MCF 10A (cell line): ENCODE data around the gene CIT. TPM values are rescaled to one million over a fixed set of nuclear protein-coding genes. Genes with fewer than 3 reads are reported as not detected.

Experiments used
- BruUV-seq: library from RNA; stranded (reverse); fragments of 400-500 nt; replicated peaks from 2 replicates; lab custom pipeline; 2021; lab: Mats Ljungman, UMichigan
- CTCF ChIA-PET: fragments of 300-600 bp; sonication (Branson Sonifier 250); formaldehyde crosslinking; extraction: SDS; loops from one replicate; lab custom pipeline; 2021; ENCODE audit warnings: antibody characterized with exemption, inconsistent platforms; lab: Yijun Ruan, JAX
- POLR2A ChIA-PET: fragments of 300-600, 350-650 bp; sonication (Branson Sonifier 250); formaldehyde crosslinking; extraction: SDS; loops from one replicate; lab custom pipeline; 2020; ENCODE audit warnings: antibody characterized with exemption, inconsistent platforms; lab: Yijun Ruan, JAX
- DNase-seq: peaks from one replicate; pipeline ENCODE4 v3.0.0-alpha.2; 2018; ENCODE audit not compliant: unreplicated experiment
- H3K27ac Mint-ChIP-seq: one replicate; pipeline ENCODE4 v1.8.0; 2022; ENCODE audit warnings: mild to moderate bottlenecking, low read depth, mixed read lengths; ENCODE audit not compliant: unreplicated experiment
- H3K27me3 Mint-ChIP-seq: one replicate; pipeline ENCODE4 v1.8.0; 2022; ENCODE audit warnings: mixed read lengths; ENCODE audit not compliant: insufficient read depth, unreplicated experiment
- H3K36me3 Mint-ChIP-seq: one replicate; pipeline ENCODE4 v1.8.0; 2022; ENCODE audit warnings: mild to moderate bottlenecking, moderate library complexity, mixed read lengths; ENCODE audit not compliant: insufficient read depth, unreplicated experiment
- H3K4me1 Mint-ChIP-seq: one replicate; pipeline ENCODE4 v1.8.0; 2022; ENCODE audit warnings: mixed read lengths; ENCODE audit not compliant: insufficient read depth, unreplicated experiment
- H3K4me3 Mint-ChIP-seq: one replicate; pipeline ENCODE4 v1.8.0; 2022; ENCODE audit warnings: mild to moderate bottlenecking, moderate library complexity, mixed read lengths; ENCODE audit not compliant: unreplicated experiment
- H3K9me3 Mint-ChIP-seq: one replicate; pipeline ENCODE4 v1.8.0; 2022; ENCODE audit warnings: mixed read lengths; ENCODE audit not compliant: unreplicated experiment
- CTCF ChIP-seq: fragments of 200-600 bp; IDR thresholded peaks from one replicate; pipeline ENCODE4 v1.8.0; 2022; ENCODE audit warnings: antibody characterized with exemption, mild to moderate bottlenecking; ENCODE audit not compliant: unreplicated experiment
- intact Hi-C: fragments of 100-400 bp; cut with micrococcal nuclease; formaldehyde crosslinking; loops from 2 replicates; pipeline ENCODE4 v1.14.1; 2022
- total RNA-seq: library from RNA; stranded (reverse); gene quantifications from 2 replicates; pipeline ENCODE4 v1.2.3, GENCODE V29; 2022

CIT gene
- total RNA-seq, 1 experiment from 2014 or later = 25.0 TPM

- intact Hi-C loops = no loop called here
- H3K36me3 Mint-ChIP-seq = peaks cover 14% of the 10 kb centered on the region
- no peak overlapping the region for H3K27ac Mint-ChIP-seq
- ChIA-PET CTCF (interaction anchor here (1.2 to 1.6 kb wide), 2 partner anchors 9 to 94 kb away, joined by 3 to 5 read pairs; no protein-coding TSS in a partner anchor), POLR2A (interaction anchor here (2.7 kb wide), 1 partner anchor 19 kb away, joined by 8 read pairs; the partner anchor contains the start of gene PRKAB1)
- H3K9me3 Mint-ChIP-seq = no peaks in the 10 kb centered on the region
- no peaks in the 10 kb centered on the region for H3K27me3 Mint-ChIP-seq
- H3K4me3 Mint-ChIP-seq = no peak overlapping the region
- no peak for TF ChIP-seq CTCF
- DNase-seq = no peak
- H3K4me1 Mint-ChIP-seq = no peaks in the 10 kb centered on the region
- no TSS peak for BruUV-seq
Observed at GRCh38 chr12:119686776-119687175, 190.3 kb downstream of the CIT start.

DNA sequence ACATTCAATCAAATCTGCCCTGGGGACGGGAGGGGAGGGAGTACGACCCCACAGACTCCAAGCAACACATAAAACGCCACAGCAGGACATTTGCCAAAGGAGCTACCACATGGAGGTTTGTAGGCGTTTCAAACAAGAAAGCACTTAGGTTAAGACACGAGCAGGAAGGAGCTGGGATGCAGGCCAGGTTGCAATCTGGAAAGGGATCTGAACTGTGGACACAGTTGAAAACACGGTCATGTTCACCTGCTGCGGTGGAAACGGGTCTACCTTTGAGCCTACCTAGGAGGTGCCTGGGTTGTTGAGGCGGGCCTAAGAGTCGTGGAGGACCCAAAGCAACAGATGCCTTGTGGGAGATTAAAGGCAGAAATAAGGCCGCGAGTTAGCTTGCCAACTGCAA lies 190.8 kb downstream of the CIT start:
- Mint-ChIP-seq H3K9me3 (no peaks in the 10 kb centered on the region), H3K27me3 (no peaks in the 10 kb centered on the region), H3K4me3 (no peak overlapping the region), H3K36me3 (peaks cover 14% of the 10 kb centered on the region), H3K27ac (no peak overlapping the region), H3K4me1 (no peaks in the 10 kb centered on the region)
- ChIA-PET POLR2A (interaction anchor here (2.7 kb wide), 1 partner anchor 18 kb away, joined by 8 read pairs; the partner anchor contains the start of gene PRKAB1), CTCF (interaction anchor here (1.2 to 1.6 kb wide), 2 partner anchors 9 to 94 kb away, joined by 5 to 8 read pairs; no protein-coding TSS in a partner anchor)
- BruUV-seq = no TSS peak
- TF ChIP-seq CTCF = no peak
- intact Hi-C loops = no loop called here
- DNase-seq = no peak

DNA sequence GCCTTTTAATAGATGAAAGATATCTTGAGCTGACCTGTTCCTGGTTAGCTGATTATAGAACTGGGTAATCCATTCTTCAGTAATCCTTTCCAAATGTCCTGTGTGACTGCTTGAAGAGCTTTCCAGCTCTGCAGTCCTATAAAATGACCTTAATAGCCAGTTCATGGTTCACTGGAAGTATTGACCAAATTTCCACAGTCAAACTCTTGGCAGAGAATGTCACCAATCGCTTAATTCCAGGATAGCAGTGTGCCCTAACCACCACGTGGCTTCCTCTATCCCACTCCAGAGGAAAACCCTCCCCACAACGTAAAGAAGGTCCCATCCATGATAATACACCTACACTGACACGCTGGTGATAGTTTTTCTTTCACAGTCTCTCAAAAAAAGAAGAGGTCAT lies 191.7 kb downstream of the CIT start:
- Mint-ChIP-seq H3K4me1 (no peaks in the 10 kb centered on the region), H3K4me3 (no peak overlapping the region), H3K27ac (no peak overlapping the region), H3K36me3 (peaks cover 20% of the 10 kb centered on the region), H3K27me3 (no peaks in the 10 kb centered on the region), H3K9me3 (no peaks in the 10 kb centered on the region)
- ChIA-PET CTCF (interaction anchor here (1.2 kb wide), 1 partner anchor 10 kb away, joined by 8 read pairs; no protein-coding TSS in a partner anchor), POLR2A (interaction anchor here (0.6 to 2.7 kb wide), 2 partner anchors 17 to 131 kb away, joined by 3 to 8 read pairs; partner anchors contain the start of gene PRKAB1)
- BruUV-seq = no TSS peak
- no peak for TF ChIP-seq CTCF
- no peak for DNase-seq
- intact Hi-C loops = no loop called here

GRCh38 chr12:119684711-119685369 lies 192.3 kb downstream of the CIT start:
- POLR2A ChIA-PET = interaction anchor here (2.7 kb wide), 1 partner anchor 17 kb away, joined by 8 read pairs; the partner anchor contains the start of gene PRKAB1
- no peak overlapping the region for H3K4me3 Mint-ChIP-seq
- H3K4me1 Mint-ChIP-seq = no peaks in the 10 kb centered on the region
- BruUV-seq = no TSS peak
- no peak for DNase-seq
- CTCF ChIA-PET = no interaction called here
- no peak overlapping the region for H3K27ac Mint-ChIP-seq
- H3K27me3 Mint-ChIP-seq = no peaks in the 10 kb centered on the region
- H3K36me3 Mint-ChIP-seq = peaks cover 22% of the 10 kb centered on the region
- no peak for TF ChIP-seq CTCF
- intact Hi-C loops = no loop called here
- no peaks in the 10 kb centered on the region for H3K9me3 Mint-ChIP-seq
